VCaP (cell line): ENCODE data around the gene UBE2F.
"Not testable (repeated sequence)": the region's sequence is repeated elsewhere in the genome, so short reads cannot be mapped to it uniquely, and the experiment has no call there.

Source experiments
- H3K27ac ChIP-seq: fragments of 450-650 bp; 2 replicates; pipeline ENCODE4 v1.5.1; 2017
- TF ChIP-seq, protein P1 (sequence below): fragments of 450-650 bp; conservative IDR thresholded peaks from 2 replicates; pipeline ENCODE4 v1.5.1; 2017; ENCODE audit warnings: mild to moderate bottlenecking, moderate library complexity

The UBE2F gene

DNA sequence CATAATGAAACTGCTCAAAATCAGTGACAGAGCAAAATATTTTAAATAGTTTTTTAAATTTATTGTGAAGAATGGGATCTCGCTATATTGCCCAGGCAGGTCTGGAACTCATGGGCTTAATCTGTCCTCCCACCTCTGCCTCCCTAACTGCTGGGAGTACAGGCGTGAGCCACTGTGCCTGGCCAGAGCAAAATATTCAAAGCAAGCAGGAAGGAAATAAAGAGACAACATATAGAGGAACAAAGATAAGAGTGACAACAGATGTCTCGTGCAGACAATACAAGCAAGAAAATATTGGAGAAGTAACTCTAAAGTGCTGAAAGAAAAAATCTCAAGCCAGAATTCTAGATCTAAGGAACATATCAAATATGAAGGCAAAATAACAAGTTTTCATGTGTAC lies 89.0 kb downstream of the UBE2F start:
- TF ChIP-seq, protein P1, sequence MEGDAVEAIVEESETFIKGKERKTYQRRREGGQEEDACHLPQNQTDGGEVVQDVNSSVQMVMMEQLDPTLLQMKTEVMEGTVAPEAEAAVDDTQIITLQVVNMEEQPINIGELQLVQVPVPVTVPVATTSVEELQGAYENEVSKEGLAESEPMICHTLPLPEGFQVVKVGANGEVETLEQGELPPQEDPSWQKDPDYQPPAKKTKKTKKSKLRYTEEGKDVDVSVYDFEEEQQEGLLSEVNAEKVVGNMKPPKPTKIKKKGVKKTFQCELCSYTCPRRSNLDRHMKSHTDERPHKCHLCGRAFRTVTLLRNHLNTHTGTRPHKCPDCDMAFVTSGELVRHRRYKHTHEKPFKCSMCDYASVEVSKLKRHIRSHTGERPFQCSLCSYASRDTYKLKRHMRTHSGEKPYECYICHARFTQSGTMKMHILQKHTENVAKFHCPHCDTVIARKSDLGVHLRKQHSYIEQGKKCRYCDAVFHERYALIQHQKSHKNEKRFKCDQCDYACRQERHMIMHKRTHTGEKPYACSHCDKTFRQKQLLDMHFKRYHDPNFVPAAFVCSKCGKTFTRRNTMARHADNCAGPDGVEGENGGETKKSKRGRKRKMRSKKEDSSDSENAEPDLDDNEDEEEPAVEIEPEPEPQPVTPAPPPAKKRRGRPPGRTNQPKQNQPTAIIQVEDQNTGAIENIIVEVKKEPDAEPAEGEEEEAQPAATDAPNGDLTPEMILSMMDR, result no peak
- no peak overlapping the region for H3K27ac ChIP-seq

DNA sequence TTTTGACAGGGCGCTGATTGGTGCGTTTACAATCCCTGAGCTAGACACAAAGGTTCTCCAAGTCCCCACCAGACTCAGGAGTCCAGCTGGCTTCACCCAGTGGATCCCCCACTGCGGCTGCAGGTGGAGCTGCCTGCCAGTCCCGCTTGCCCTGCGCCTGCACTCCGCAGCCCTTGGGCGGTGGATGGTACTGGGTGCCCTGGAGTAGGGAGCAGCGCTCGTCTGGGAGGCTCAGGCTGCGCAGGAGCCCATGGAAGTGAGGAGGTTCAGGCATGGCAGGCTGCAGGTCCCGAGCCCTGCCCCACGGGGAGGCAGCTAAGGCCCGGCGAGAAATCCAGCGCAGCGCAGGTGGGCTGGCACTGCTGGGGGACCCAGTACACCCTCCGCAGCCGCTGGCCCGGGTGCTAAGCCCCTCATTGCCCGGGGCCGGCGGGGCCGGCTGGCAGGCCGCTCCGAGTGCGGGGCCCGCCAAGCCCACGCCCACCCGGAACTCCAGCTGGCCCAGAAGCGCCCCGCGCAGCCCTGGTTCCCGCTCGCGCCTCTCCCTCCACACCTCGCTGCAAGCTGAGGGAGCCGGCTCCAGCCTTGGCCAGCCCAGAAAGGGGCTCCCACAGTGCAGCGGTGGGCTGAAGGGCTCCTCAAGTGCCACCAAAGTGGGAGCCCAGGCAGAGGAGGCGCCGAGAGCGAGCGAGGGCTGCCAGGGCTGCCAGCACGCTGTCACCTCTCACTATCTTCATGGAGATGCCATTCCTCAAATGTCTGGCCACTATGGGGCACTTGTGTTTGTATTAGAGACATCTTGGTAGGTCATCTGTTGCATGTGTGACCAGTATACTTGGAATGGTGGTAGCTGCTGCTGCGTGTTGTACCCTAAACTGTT lies 91.1 kb downstream of the UBE2F start:
- not testable (repeated sequence) for H3K27ac ChIP-seq

DNA sequence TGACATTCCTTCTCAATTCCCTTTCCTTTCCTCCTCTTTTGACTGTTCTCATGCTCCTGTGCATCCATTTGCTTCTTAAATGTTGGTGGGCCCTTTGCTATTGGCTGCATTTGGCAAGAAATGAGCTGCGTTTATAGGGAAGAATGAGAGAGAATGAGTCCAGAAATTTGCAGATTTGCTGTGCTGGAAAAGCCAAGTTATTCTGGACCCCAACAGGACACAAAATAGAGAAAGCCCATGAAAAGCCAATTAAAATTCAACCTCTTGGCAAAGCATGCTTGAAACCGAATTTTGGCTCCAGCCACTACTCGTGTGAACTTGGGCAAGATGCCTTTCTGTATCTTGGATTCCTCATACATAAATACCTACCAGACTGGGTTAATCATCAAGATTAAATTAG lies 92.7 kb downstream of the UBE2F start:
- TF ChIP-seq, protein P1, result no peak
- H3K27ac ChIP-seq, result peak overlapping the region; percentile 92

DNA sequence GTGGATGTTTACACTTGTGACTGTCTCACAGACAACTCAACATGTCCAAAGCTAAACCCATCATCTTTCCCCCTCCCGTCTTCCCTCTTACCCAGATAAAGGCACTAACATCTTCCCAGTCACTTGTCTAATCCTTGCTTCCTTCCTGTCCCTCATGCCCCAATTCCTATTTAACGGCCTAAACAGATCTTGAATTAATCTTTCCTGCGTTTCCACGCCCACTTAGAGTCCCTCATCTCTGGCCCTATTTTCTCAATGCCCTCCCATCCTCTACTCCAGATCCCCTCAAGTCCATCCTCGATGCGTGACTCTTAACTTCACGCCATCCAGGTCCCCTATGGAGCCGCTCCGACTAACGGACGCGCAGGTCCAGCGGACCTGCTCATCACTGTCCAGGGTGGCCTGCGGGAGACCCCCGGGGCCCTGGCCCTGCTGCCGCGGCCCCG lies 93.3 kb downstream of the UBE2F start:
- TF ChIP-seq, protein P1, result no peak
- H3K27ac ChIP-seq, result peak overlapping the region; percentile 92

DNA sequence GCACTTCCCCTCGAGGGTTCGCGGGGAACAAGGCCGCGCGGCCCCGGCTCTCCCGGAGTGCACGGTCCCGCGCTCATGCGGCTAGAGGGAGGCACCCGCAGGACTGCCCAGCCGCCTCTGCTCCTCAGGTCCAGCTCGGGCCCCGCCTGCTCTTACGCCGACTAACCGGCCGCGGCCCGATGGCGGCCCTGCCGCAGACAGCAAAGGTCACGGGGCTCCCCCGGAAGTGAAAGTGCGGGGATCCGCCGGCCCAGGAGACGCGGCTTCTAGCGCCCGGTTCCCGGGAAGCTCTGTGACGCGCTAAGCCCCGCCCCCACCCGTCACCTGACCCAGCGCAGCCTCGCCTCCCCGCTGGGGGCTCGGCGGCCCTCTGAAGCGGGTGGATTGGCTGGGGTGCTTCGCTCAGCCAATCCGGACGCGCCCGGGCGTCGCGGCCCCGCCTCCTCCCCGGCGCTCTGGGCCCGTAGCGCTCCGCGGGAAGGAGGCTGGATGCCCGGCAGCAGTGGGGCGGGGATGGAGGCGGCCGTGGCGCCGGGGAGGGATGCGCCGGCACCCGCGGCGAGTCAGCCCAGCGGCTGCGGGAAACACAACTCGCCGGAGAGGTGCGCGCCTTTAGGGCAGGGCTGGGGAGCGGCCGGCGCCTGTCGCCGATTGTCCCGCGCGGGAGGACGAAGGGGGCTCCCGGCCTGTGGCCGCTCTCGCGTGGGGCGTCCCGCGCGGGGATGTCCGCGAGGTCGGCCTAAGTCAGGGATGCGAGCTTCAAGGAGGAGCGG lies 93.9 kb downstream of the UBE2F start, which contains the start of gene SCLY:
TSS of gene SCLY (plus strand) at position 460 of the 773 bp plus-strand sequence. CDS start at position 514, 54 bp downstream.
- TF ChIP-seq, protein P1, result no peak
- peak within 1 kb of the TSS; percentile 92 for H3K27ac ChIP-seq

DNA sequence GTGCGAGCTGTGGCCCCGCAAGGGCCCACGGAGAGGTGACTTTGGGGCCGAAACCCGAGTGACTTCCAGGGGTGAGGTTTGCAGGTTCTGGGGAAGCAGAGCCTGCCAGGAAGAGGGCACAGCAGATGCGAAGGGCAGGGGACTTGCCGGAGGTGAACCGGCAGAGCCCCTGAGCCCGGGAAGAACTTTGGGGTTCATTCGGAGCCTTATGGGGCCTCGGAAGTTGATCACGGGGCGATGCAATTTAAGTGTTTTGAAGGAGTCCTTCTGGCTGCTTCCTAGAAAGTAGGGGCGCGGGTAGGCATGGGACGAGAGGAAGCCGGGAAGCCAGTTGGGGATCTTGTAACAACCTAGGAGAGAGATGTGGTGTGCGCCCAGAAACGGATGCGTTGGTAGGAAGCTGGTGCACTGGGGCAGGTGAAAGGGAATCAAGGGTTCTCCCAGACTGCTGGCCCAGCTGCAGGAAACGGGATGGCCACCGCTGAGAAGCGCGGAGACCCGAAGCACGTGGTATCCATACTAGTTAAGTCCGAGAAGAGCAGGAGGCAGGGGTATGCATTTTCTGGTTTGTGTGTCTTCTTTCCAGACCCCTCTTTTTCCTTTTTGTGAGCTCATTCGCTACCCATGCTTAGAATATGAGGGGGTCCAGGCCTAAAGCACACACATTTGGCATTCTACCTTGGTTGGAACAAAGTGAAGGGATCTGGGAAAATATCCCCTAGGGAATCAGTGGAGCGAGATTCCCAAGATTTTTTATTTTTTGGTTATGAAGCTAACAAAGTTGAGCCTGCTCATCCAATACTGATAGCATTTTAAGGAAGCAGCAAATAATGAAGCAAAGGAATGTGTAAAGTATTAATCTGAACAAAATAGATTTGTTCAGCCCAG lies 94.7 kb downstream of the UBE2F start:
- peak overlapping the region; percentile 92 for H3K27ac ChIP-seq
- TF ChIP-seq, protein P1, result no peak

DNA sequence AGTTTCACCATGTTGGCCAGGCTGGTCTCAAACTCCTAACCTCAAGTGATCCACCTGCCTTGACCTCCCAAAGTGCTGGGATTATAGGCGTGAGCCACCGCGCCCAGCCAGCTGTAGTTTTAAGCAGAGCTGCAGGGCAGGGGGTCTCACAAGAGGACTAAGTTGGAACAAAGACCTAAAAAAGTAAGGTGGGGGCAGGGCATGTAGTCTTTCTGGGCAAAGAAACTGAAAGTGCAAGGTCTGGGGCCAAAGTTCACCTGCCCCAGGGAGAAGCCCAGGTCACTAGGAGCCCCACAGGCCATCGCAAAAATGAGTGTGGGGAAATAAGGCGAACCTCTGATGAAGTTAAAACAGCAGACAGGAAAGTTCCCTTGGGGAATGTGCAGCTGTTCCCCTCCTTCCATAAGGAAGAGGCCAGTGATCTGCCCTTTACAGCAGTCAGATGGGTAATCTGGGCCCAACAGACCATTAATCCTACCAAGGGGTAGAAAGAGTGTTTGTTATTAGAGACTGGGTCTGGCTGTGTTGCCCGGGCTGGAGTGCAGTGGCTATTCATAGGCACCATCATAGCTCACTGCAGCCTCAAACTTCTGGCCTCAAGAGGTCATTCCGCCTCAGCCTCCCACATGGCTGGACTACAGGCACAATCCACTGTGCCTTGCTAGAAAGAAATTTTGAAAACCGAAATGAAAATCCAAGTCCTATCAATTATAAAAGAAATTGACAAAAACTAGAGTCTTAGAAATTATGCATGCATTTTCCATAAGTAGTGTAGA lies 96.8 kb downstream of the UBE2F start:
- no peak overlapping the region for H3K27ac ChIP-seq
- TF ChIP-seq, protein P1, result no peak
